Measurements from ENCODE around the gene FAF1.

The FAF1 gene

DNA sequence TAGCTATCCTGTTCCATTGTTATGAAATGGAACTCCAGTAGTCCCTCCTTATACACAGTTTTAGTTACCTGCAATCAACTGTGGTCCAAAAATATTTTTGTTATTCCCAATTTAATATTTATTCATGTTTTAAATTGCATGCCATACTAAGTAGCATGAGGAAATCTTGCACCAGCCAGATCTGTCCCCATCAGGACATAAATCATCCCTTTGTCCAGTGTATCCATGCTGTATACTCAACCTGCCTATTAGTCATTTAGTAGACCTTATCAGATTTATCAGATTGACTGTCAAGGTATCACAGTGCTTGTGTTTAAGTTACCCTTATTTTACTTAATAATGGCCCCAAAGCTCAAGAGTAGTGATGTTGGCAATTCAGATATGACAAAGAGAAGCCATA, 328.9 kb downstream of the FAF1 start:
- Histone ChIP-seq H3K27me3 (ENCODE audit: control insufficient read depth, low read length) (no peaks in the 10 kb centered on the region), H3K9me3 (ENCODE audit: control insufficient read depth, insufficient read depth, low read length) (no peaks in the 10 kb centered on the region), H3F3A (ENCODE audit: control insufficient read depth, insufficient read depth) (peaks cover 2% of the 10 kb centered on the region; the same call in 1 of the 2 replicates), H3K4me3 (ENCODE audit: low read length) (no peak overlapping the region), H3K79me2 (ENCODE audit: control insufficient read depth, low read length) (no peaks in the 10 kb centered on the region), H3K4me1 (ENCODE audit: control insufficient read depth, low read length) (0 out of 2 replicates have a peak, but pooled peaks cover 3% of the 10 kb centered on the region), H3K9me2 (replicated peaks; ENCODE audit: control insufficient read depth, low read length) (no peaks in the 10 kb centered on the region), H3K4me2 (ENCODE audit: low read length) (no peak overlapping the region), H3K36me3 (ENCODE audit: control insufficient read depth, low read length) (no peaks in the 10 kb centered on the region), H4K20me1 (ENCODE audit: control insufficient read depth, insufficient read depth, low read depth, low read length) (no peaks in the 10 kb centered on the region), H3K27ac (ENCODE audit: low read depth, low read length) (no peak overlapping the region)
- TF ChIP-seq, protein P1, sequence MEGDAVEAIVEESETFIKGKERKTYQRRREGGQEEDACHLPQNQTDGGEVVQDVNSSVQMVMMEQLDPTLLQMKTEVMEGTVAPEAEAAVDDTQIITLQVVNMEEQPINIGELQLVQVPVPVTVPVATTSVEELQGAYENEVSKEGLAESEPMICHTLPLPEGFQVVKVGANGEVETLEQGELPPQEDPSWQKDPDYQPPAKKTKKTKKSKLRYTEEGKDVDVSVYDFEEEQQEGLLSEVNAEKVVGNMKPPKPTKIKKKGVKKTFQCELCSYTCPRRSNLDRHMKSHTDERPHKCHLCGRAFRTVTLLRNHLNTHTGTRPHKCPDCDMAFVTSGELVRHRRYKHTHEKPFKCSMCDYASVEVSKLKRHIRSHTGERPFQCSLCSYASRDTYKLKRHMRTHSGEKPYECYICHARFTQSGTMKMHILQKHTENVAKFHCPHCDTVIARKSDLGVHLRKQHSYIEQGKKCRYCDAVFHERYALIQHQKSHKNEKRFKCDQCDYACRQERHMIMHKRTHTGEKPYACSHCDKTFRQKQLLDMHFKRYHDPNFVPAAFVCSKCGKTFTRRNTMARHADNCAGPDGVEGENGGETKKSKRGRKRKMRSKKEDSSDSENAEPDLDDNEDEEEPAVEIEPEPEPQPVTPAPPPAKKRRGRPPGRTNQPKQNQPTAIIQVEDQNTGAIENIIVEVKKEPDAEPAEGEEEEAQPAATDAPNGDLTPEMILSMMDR (IDR thresholded peaks at IDR 0.05; ENCODE audit: low read depth, low read length, poor library complexity, severe bottlenecking), result no peak
- TF ChIP-seq EZH2phosphoT487 (IDR thresholded peaks at IDR 0.05; ENCODE audit: borderline replicate concordance, low read length), result no peak

DNA sequence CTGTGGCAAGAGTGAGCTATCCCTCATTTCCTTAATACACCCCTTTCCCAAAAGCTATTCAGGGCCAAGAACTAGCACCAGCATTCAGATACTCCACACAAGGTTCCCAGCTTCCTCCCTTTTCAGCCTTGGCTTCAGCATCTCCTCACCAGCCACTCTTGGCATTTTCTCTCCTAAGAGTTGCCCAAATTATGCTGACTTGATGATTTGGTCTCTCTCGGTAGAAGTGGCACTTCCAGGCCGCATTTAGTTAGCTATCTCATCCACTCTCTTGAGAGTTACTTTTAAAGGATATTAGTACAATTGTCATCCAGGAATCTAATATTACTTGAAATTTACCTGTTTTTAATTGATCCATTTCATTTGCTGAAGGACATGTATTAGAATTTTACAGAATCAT, 337.8 kb downstream of the FAF1 start:
- Histone ChIP-seq H4K20me1 (ENCODE audit: control insufficient read depth, insufficient read depth, low read depth, low read length) (no peaks in the 10 kb centered on the region), H3K27me3 (ENCODE audit: control insufficient read depth, low read length) (no peaks in the 10 kb centered on the region), H3K9me2 (replicated peaks; ENCODE audit: control insufficient read depth, low read length) (no peaks in the 10 kb centered on the region), H3K27ac (ENCODE audit: low read depth, low read length) (no peak overlapping the region), H3K36me3 (ENCODE audit: control insufficient read depth, low read length) (no peaks in the 10 kb centered on the region), H3K9me3 (ENCODE audit: control insufficient read depth, insufficient read depth, low read length) (no peaks in the 10 kb centered on the region), H3K4me3 (ENCODE audit: low read length) (no peak overlapping the region), H3K4me2 (ENCODE audit: low read length) (no peak overlapping the region), H3K4me1 (ENCODE audit: control insufficient read depth, low read length) (no peaks in the 10 kb centered on the region), H3K79me2 (ENCODE audit: control insufficient read depth, low read length) (no peaks in the 10 kb centered on the region), H3F3A (ENCODE audit: control insufficient read depth, insufficient read depth) (no peaks in the 10 kb centered on the region)
- TF ChIP-seq EZH2phosphoT487 (IDR thresholded peaks at IDR 0.05; ENCODE audit: borderline replicate concordance, low read length), result no peak
- TF ChIP-seq, protein P1 (IDR thresholded peaks at IDR 0.05; ENCODE audit: low read depth, low read length, poor library complexity, severe bottlenecking), result no peak

DNA sequence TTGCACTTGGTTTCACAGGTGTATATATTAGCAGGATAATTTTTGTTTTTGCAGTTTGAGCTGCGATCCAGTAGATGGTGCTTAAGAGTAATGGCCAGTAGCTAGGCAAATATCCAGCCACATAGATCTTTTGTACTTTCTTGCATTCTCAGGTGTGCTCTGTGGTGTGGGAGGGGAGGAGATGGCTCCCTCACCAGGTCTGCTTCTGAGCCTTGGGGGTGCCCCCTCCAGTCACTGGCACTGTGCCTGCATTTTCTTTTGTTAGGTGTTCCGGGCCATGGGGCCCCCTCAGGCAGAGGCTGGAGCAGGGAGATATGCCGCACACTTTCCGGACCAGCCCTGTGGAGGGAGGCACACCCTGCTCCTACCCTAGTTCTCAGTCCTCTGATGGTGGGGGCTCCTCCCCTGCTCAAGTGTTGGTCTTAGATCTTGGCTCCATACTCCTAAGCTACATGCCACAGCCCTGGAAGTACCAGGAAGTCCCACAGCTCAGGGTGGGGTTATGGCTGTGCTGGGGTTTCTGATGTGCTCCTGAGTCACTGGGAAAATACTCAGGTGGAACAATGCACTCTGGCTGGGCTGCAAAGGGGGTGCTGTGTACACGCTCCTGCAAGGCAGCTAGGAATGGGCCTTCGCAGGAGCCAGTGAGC, 339.3 kb downstream of the FAF1 start:
- TF ChIP-seq, protein P1 (IDR thresholded peaks at IDR 0.05; ENCODE audit: low read depth, low read length, poor library complexity, severe bottlenecking), result peak; percentile 52
- no peak for TF ChIP-seq EZH2phosphoT487 (IDR thresholded peaks at IDR 0.05; ENCODE audit: borderline replicate concordance, low read length)
- H3K9me3 ChIP-seq (ENCODE audit: control insufficient read depth, insufficient read depth, low read length), result no peaks in the 10 kb centered on the region
- no peaks in the 10 kb centered on the region for H3K9me2 ChIP-seq (replicated peaks; ENCODE audit: control insufficient read depth, low read length)
- no peaks in the 10 kb centered on the region for H3K36me3 ChIP-seq (ENCODE audit: control insufficient read depth, low read length)
- no peaks in the 10 kb centered on the region for H3K79me2 ChIP-seq (ENCODE audit: control insufficient read depth, low read length)
- H3K4me1 ChIP-seq (ENCODE audit: control insufficient read depth, low read length), result no peaks in the 10 kb centered on the region
- no peak overlapping the region for H3K27ac ChIP-seq (ENCODE audit: low read depth, low read length)
- H3F3A ChIP-seq (ENCODE audit: control insufficient read depth, insufficient read depth), result no peaks in the 10 kb centered on the region
- H4K20me1 ChIP-seq (ENCODE audit: control insufficient read depth, insufficient read depth, low read depth, low read length), result no peaks in the 10 kb centered on the region
- H3K4me2 ChIP-seq (ENCODE audit: low read length), result no peak overlapping the region
- H3K4me3 ChIP-seq (ENCODE audit: low read length), result no peak overlapping the region
- no peaks in the 10 kb centered on the region for H3K27me3 ChIP-seq (ENCODE audit: control insufficient read depth, low read length)

Data from DOHH2 (cell line).